HCT116 (cell line): ENCODE measurements around the gene IL17RE. TPM values are rescaled to one million over a fixed set of nuclear protein-coding genes. Genes with fewer than 3 reads are reported as not detected.

Experiments
- ATAC-seq: fragments of 200-7000 bp; cut with Tn5 transposase; 2 replicates; pipeline ENCODE4 v1.9.1; 2020; ENCODE audit warnings: mild to moderate bottlenecking, moderate library complexity
- BruUV-seq: library from RNA; stranded (reverse); fragments of 400-500 nt; replicated peaks from 2 replicates; lab custom pipeline; 2021; lab: Mats Ljungman, UMichigan
- CTCF ChIA-PET: fragments of 300-600 bp; sonication (Branson Sonifier 250); formaldehyde crosslinking; loops from one replicate; lab custom pipeline; 2021; ENCODE audit warnings: antibody characterized with exemption; lab: Charles Lee
- POLR2A ChIA-PET: fragments of 300-600, 350-600 bp; sonication (Branson Sonifier 250); formaldehyde crosslinking; loops from one replicate; lab custom pipeline; 2021; ENCODE audit warnings: antibody characterized with exemption; lab: Charles Lee
- RAD21 ChIA-PET, 2 experiments: fragments of 300-600 bp; sonication (Branson Sonifier 250); formaldehyde crosslinking; loops; one replicate each; lab custom pipeline; 2023; ENCODE audit warnings: low total read pairs in 2 of 2; ENCODE audit not compliant: uncharacterized antibody in 2 of 2, unreplicated experiment in 2 of 2, low non-redundant PET in 1 of 2; lab: Charles Lee
- DNase-seq: peaks from one replicate; pipeline ENCODE4 v3.0.0-alpha.2; 2010; ENCODE audit warnings: low read depth, low spot score
- H2AFZ ChIP-seq: fragments of 200-600 bp; shearing (Covaris generic), sonication (generic); 2 replicates; pipeline ENCODE4 v1.6.1; 2017; ENCODE audit warnings: low read depth, mixed run types, mixed read lengths, antibody characterized with exemption, low read length; ENCODE audit not compliant: poor library complexity, severe bottlenecking
- H3K27ac ChIP-seq: 2 replicates; pipeline ENCODE4 v1.5.1; 2012; ENCODE audit warnings: low read depth, low read length
- H3K27me3 ChIP-seq: fragments of 200-600 bp; sonication (generic); 2 replicates; pipeline ENCODE4 v1.6.1; 2016; ENCODE audit warnings: mixed run types, low read length, mixed read lengths; ENCODE audit not compliant: insufficient read depth
- H3K36me3 ChIP-seq, 2 experiments: fragments of 200-500 bp in 1 of 2; fragments of 200-600 bp in 1 of 2; sonication (Bioruptor generic) in 1 of 2; sonication (generic) in 1 of 2; 2 replicates each; pipeline versions ENCODE4 v1.5.1 to v1.6.1; 2014 to 2016; ENCODE audit warnings: low read length in 2 of 2, inconsistent platforms in 1 of 2, mixed read lengths in 1 of 2, mixed run types in 1 of 2; ENCODE audit not compliant: insufficient read depth in 2 of 2, control insufficient read depth in 1 of 2
- H3K4me1 ChIP-seq, 2 experiments: fragments of 200-600 bp in 1 of 2; sonication (generic) in 1 of 2; 2 replicates each; pipeline versions ENCODE4 v1.5.1 to v1.6.1; 2012 to 2017; ENCODE audit warnings: low read length in 2 of 2, inconsistent platforms in 1 of 2, mild to moderate bottlenecking in 1 of 2, mixed read lengths in 1 of 2, mixed run types in 1 of 2, moderate library complexity in 1 of 2; ENCODE audit not compliant: insufficient read depth in 2 of 2, control insufficient read depth in 1 of 2
- H3K4me2 ChIP-seq: fragments of 200-600 bp; sonication (generic); 2 replicates; pipeline ENCODE4 v1.6.1; 2017; ENCODE audit warnings: mixed run types, low read length, mixed read lengths
- H3K4me3 ChIP-seq, 2 experiments: fragments of 200-600 bp in 1 of 2; sonication (generic) in 1 of 2; replicated peaks in 1 of 2; 2 replicates each; pipeline ENCODE4 v1.5.1; 2011 to 2016; ENCODE audit warnings: low read length in 2 of 2, control low read depth in 1 of 2, low read depth in 1 of 2, mild to moderate bottlenecking in 1 of 2, mixed read lengths in 1 of 2, mixed run types in 1 of 2
- H3K79me2 ChIP-seq: fragments of 200-600 bp; sonication (generic); 2 replicates; pipeline ENCODE4 v1.6.1; 2017; ENCODE audit warnings: mild to moderate bottlenecking, mixed run types, low read length, moderate library complexity, mixed read lengths; ENCODE audit not compliant: insufficient read depth
- H3K9ac ChIP-seq: fragments of 200-600 bp; sonication (generic); 2 replicates; pipeline ENCODE4 v1.6.1; 2016; ENCODE audit warnings: low read length, mixed read lengths
- H3K9me2 ChIP-seq: fragments of 200-600 bp; sonication (generic), shearing (Covaris generic); 2 replicates; pipeline ENCODE4 v1.6.1; 2017; ENCODE audit warnings: mixed run types, mild to moderate bottlenecking, moderate library complexity; ENCODE audit not compliant: insufficient read depth
- H3K9me3 ChIP-seq, 2 experiments: fragments of 200-500 bp in 1 of 2; fragments of 200-600 bp in 1 of 2; sonication (Bioruptor generic) in 1 of 2; sonication (generic) in 1 of 2; 2 replicates each; pipeline ENCODE4 v1.6.1; 2014 to 2017; ENCODE audit warnings: low read length in 2 of 2, mixed read lengths in 2 of 2, inconsistent platforms in 1 of 2, low read depth in 1 of 2, mild to moderate bottlenecking in 1 of 2, mixed run types in 1 of 2, moderate library complexity in 1 of 2; ENCODE audit not compliant: control insufficient read depth in 1 of 2, insufficient read depth in 1 of 2
- H4K20me1 ChIP-seq: fragments of 200-600 bp; sonication (generic), shearing (Covaris generic); 2 replicates; pipeline ENCODE4 v1.6.1; 2017; ENCODE audit warnings: mixed run types, mild to moderate bottlenecking, moderate library complexity; ENCODE audit not compliant: insufficient read depth
- CEBPB ChIP-seq: IDR thresholded peaks from 2 replicates; pipeline ENCODE4 v1.6.1; 2012; ENCODE audit warnings: low read depth
- EZH2 ChIP-seq: fragments of 200-600 bp; sonication (generic); IDR thresholded peaks from 2 replicates; pipeline ENCODE4 v1.6.1; 2017; ENCODE audit warnings: antibody characterized with exemption, mixed run types
- POLR2AphosphoS5 ChIP-seq: IDR thresholded peaks from 2 replicates; pipeline ENCODE4 v1.6.1; 2011; ENCODE audit warnings: mild to moderate bottlenecking, low read depth, low read length, moderate library complexity
- RAD21 ChIP-seq: IDR thresholded peaks from 2 replicates; pipeline ENCODE4 v1.6.1; 2012; ENCODE audit warnings: low read depth, mild to moderate bottlenecking
- SIN3A ChIP-seq: IDR thresholded peaks from 2 replicates; pipeline ENCODE4 v1.6.1; 2012; ENCODE audit warnings: low read depth
- SRF ChIP-seq: IDR thresholded peaks from 2 replicates; pipeline ENCODE4 v1.6.1; 2012; ENCODE audit warnings: low read depth
- TCF7L2 ChIP-seq: IDR thresholded peaks from 2 replicates; pipeline ENCODE4 v1.7.0; 2011; ENCODE audit warnings: borderline replicate concordance, inconsistent platforms; ENCODE audit not compliant: insufficient read depth, insufficient read length; ENCODE audit errors: extremely low read depth
- YY1 ChIP-seq: IDR thresholded peaks from 2 replicates; pipeline ENCODE4 v1.6.1; 2011; ENCODE audit warnings: low read length, low read depth, moderate library complexity, mild to moderate bottlenecking; ENCODE audit not compliant: insufficient replicate concordance; ENCODE audit errors: extremely low read depth
- intact Hi-C: fragments of 100-400 bp; cut with micrococcal nuclease; formaldehyde crosslinking; loops from 2 replicates; pipeline ENCODE4 v1.10.0; 2022
- total RNA-seq: library from RNA; stranded (reverse); gene quantifications from one replicate; pipeline ENCODE4 v1.2.1, GENCODE V29; 2021; ENCODE audit not compliant: unreplicated experiment
- TF ChIP-seq, protein P1 (sequence below): IDR thresholded peaks from 2 replicates; pipeline ENCODE4 v1.6.1; 2012
- TF ChIP-seq, protein P2 (sequence below), 3 experiments: fragments of 200-600 bp in 1 of 3; sonication (generic) in 1 of 3; IDR thresholded peaks in 2 of 3; conservative IDR thresholded peaks in 1 of 3; 2 replicates each; pipeline ENCODE4 v1.5.1; 2012 to 2017; ENCODE audit warnings: low read depth in 2 of 3, low read length in 2 of 3, antibody characterized with exemption in 1 of 3, borderline replicate concordance in 1 of 3, control low read depth in 1 of 3, mild to moderate bottlenecking in 1 of 3, mixed read lengths in 1 of 3, mixed run types in 1 of 3, moderate library complexity in 1 of 3; ENCODE audit not compliant: insufficient read depth in 1 of 3

IL17RE gene
- total RNA-seq, 1 experiment from 2014 or later = 14.3 TPM

DNA sequence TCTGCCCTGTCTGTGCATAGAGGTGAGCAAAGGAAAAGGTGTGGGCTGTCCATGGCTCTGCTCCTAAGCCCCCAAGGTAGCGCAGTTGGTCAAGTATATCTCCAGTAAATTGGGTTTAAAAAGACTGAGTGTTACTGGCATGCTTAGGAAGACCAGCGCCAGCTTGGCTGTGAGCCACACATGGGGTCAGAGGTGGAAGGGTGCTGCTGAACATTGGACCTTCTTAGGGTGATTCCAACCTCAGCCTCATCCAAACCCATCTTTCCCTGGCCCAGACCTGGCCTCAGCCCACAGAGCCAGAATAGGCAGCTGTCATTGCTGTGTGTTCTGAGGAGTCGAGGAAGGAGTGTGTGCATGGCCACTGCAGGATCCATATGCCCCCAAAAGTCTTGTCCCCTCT is 5.6 kb downstream of the IL17RE start:
- CTCF ChIA-PET = interaction anchor here (1.8 kb wide), 1 partner anchor 24 kb away, joined by 3 read pairs; no protein-coding TSS in a partner anchor
- H3K36me3 ChIP-seq = peaks cover 0 to 3% of the 10 kb centered on the region in 2 experiments; a peak in 2 of 4 replicates
- no peaks in the 10 kb centered on the region for H3K9me3 ChIP-seq
- RAD21 ChIA-PET = no interaction called here
- no peak overlapping the region for H3K27ac ChIP-seq
- no peak overlapping the region for H3K9ac ChIP-seq
- no peaks in the 10 kb centered on the region for H3K9me2 ChIP-seq
- ATAC-seq (no peak), DNase-seq (no peak)
- H2AFZ ChIP-seq = no peak overlapping the region
- H3K27me3 ChIP-seq = no peaks in the 10 kb centered on the region
- H3K4me1 ChIP-seq = peaks cover 7 to 9% of the 10 kb centered on the region in 2 experiments; a peak in 3 of 4 replicates
- no peaks in the 10 kb centered on the region for H4K20me1 ChIP-seq
- H3K4me3 ChIP-seq = no peak overlapping the region
- TF ChIP-seq, protein P1, sequence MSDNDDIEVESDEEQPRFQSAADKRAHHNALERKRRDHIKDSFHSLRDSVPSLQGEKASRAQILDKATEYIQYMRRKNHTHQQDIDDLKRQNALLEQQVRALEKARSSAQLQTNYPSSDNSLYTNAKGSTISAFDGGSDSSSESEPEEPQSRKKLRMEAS = no peak
- TF ChIP-seq, protein P2, sequence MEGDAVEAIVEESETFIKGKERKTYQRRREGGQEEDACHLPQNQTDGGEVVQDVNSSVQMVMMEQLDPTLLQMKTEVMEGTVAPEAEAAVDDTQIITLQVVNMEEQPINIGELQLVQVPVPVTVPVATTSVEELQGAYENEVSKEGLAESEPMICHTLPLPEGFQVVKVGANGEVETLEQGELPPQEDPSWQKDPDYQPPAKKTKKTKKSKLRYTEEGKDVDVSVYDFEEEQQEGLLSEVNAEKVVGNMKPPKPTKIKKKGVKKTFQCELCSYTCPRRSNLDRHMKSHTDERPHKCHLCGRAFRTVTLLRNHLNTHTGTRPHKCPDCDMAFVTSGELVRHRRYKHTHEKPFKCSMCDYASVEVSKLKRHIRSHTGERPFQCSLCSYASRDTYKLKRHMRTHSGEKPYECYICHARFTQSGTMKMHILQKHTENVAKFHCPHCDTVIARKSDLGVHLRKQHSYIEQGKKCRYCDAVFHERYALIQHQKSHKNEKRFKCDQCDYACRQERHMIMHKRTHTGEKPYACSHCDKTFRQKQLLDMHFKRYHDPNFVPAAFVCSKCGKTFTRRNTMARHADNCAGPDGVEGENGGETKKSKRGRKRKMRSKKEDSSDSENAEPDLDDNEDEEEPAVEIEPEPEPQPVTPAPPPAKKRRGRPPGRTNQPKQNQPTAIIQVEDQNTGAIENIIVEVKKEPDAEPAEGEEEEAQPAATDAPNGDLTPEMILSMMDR (IDR thresholded peaks at IDR 0.05 in 2 of 3, conservative IDR thresholded peaks at IDR 0.05 in 1 of 3; ENCODE audit: borderline replicate concordance in 1 of 3, insufficient read depth in 1 of 3, low read depth in 2 of 3, low read length in 2 of 3) = no peak
- TF ChIP-seq RAD21 = no peak
- TF ChIP-seq CEBPB = no peak
- no TSS peak for BruUV-seq
- intact Hi-C loops = no loop called here
- POLR2A ChIA-PET = no interaction called here
- no peak overlapping the region for H3K4me2 ChIP-seq
- no peaks in the 10 kb centered on the region for H3K79me2 ChIP-seq

DNA sequence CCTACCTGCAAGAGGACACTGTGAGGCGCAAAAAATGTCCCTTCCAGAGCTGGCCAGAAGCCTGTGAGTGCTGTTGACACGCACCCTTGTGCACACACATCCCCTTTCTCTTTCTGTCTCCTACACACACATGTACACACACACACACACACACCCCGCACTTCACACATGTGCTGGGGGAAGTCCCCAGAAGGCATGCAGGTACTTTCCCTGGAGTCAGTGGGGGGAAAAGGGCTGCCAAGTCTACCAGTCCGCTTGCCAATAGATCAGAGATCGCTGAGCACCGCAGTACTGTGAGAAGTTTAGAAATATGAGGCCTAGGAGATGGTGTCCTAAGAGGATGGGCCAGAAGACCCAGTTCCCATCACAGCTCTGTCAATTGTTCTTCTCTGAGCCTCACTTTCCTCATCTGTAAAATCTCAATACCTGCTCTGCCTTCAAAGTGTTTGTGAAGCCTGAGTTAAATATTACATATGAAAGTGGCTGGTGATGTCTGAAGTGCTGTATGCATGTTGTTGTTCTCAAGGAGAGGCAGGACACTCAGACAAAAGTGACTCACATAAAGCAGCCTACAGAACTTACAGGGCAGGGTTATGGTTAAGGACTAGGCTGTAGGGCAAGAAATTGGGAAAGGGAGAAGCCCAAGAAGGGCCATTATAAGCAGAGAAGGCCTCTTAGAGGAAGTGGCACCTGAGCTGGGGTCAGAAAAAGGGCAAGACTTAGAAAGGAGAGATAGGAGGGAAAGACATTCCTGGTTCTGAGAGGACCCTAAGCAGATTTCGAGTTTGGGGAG is 6.8 kb downstream of the IL17RE start:
- ChIA-PET RAD21 (no interaction called here), POLR2A (no interaction called here), CTCF (interaction anchor here (1.8 kb wide), 1 partner anchor 23 kb away, joined by 3 read pairs; no protein-coding TSS in a partner anchor)
- Histone ChIP-seq H3K27ac (no peak overlapping the region), H3K36me3 (peaks cover 0 to 3% of the 10 kb centered on the region in 2 experiments; a peak in 2 of 4 replicates), H2AFZ (no peak overlapping the region), H3K9me3 (no peaks in the 10 kb centered on the region), H3K79me2 (no peaks in the 10 kb centered on the region), H4K20me1 (no peaks in the 10 kb centered on the region), H3K4me3 (no peak overlapping the region), H3K9ac (no peak overlapping the region), H3K9me2 (no peaks in the 10 kb centered on the region), H3K27me3 (no peaks in the 10 kb centered on the region), H3K4me1 (no peaks in the 10 kb centered on the region), H3K4me2 (no peak overlapping the region)
- intact Hi-C loops = no loop called here
- DNase-seq (no peak), ATAC-seq (no peak)
- no peak for TF ChIP-seq POLR2AphosphoS5
- TF ChIP-seq, protein P2 (IDR thresholded peaks at IDR 0.05 in 2 of 3, conservative IDR thresholded peaks at IDR 0.05 in 1 of 3; ENCODE audit: borderline replicate concordance in 1 of 3, insufficient read depth in 1 of 3, low read depth in 2 of 3, low read length in 2 of 3) = no peak
- TF ChIP-seq SIN3A = no peak
- no peak for TF ChIP-seq EZH2
- no peak for TF ChIP-seq TCF7L2
- TF ChIP-seq SRF = no peak
- no peak for TF ChIP-seq YY1
- BruUV-seq = no TSS peak
